ENCODE data around the gene TTC9.

TTC9 gene

DNA sequence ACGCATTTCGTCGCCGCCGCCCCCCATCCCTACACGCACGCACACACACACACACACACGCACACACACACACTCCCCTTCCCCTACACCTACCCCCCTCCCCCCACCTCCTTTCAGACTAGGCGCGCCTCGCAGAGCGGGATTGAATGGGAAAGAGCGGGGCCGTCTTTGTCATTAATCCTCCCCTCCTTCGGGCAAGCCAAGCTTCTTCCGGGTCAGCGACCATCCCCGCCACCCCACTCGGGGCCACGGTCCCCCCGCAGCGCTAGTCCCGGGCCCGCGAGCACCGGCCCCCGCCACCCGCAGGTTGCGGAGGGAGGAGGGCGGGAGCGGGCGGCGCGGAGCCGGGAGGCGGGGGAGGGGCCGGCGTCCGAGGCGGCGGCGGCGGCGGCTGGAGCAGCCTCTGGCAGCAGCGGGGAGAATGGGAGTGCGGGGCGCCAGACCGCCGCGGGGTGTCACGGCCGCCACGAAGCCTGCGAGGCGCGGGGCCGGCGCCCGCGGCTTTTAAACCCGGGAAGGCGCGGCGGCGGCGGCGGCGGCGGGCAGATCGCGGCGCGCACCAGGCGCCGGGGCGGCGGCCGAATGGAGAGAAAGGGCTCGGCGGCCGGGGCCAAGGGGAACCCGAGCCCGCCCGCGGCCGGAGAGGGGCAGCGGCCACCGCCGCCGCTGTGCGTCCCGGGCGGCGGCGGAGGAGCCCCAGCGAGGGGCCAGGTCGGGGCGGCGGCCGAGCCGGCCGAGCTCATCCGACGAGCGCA is at the start of gene TTC9:
TTC9 (plus strand) TSS at position 369 of the 755 bp plus-strand sequence; CDS start at position 583, 214 bp downstream.
- DNase-seq (ENCODE audit: low read depth): no peak

- no peak for DNase-seq (ENCODE audit: low read depth)
Measured at GRCh38 chr14:70594461-70594860, 47.3 kb upstream of the TTC9 start.

GRCh38 chr14:70595443-70596185 is 46.1 kb upstream of the TTC9 start:
- DNase-seq (ENCODE audit: low read depth): peak; percentile 7

DNA sequence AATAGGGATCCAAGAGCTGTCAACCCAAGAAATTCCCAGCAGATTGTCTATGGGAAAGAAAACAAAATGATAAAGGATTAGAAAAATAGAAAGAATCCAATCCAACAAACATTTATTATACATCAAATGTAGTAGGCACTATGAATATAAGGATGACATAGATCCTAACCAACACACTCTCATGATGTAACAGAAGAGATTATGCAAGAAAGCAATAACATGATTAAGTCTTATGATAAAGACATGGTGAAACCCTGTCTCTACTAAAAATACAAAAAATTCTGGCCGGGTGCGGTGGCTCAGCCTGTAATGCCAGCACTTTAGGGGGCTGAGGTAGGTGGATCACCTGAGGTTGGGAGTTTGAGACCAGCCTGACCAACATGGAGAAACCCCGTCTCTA is 44.0 kb upstream of the TTC9 start:
- no peak for DNase-seq (ENCODE audit: low read depth)

DNA sequence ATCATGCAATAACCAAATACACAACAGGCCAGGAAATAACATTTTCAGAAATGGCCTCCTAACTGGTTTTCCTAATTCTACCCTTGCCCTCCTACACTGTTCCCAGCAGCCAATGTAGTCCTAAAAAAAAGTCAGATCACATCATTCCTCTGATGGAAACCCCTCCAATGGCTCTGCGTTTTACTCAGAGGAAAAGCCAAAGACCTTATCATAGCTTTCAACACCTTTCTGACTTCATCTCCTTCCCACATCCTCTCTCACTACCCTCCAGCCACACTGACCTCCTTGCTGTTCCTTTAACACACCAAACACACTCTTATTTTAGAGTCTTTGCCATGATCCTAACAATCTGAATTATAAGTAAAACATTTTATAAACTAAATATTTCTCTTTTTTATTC is 42.4 kb upstream of the TTC9 start:
- peak; percentile 16 for DNase-seq (ENCODE audit: low read depth)

GRCh38 chr14:70600382-70601157 is 41.1 kb upstream of the TTC9 start, which contains the start of gene MED6:
MED6 (minus strand) TSS chr14:70600655; CDS start chr14:70600637, 18 bp downstream.
- peak; percentile 93 for DNase-seq (ENCODE audit: low read depth)

DNA sequence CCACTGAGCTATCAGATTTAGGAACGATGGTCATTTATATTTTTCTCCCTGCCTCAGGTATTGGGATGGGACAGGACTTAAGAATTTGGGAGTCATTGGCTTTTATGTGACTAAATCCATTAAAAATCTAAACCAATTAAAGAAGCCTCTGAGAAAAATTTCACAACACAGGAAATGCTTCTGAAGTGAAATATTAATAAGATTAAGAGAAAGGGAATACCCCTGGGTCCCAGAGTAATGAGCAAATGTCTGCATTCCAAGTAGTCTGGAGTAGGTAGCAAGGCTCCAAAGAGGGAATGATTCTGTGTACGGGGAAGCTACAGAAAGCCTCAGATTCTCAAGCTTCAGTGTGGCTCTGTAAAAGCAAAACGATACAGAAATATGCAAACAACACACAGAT is 40.6 kb upstream of the TTC9 start:
- peak; percentile 18 for DNase-seq (ENCODE audit: low read depth)

DNA sequence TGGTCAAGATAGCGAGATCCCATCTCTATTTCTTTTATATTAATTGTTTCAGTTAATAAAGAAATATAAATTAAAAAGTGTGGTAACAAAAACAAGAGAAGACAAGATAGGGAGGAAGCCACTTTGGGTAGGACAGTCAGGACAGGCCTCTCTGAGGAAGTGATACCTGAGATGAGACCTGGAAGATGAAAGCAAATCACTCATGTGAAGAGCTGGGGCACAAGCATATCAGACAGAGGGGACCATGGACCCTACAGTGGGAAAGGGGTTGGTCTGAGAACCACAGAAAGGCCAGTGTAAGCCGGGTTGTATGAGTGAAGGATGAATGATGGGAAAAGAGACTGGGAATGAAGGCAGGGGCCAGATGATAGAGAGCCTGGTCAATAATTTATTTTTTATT is 39.5 kb upstream of the TTC9 start:
- no peak for DNase-seq (ENCODE audit: low read depth)

GRCh38 chr14:70611216-70611615 is 30.5 kb upstream of the TTC9 start:
- DNase-seq (ENCODE audit: low read depth): no peak

DNA sequence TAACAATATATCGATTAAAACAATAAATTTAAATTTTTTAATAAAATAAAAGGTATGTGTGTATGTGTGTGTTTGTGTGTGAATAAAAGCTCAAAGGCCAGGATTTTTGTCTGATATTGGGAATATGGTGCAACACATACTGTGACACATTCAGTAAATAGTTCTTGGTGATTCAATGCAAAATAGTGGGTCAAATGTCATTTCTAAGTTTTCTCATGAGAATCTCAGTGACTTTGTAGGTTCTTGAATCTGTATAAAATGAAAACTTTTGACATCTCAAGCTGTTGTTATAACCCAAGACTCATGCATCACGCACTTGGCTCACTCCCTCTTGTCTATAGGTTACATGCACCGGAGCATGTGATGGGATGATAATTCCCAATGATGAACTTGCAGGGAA is 25.1 kb upstream of the TTC9 start:
- DNase-seq (ENCODE audit: low read depth): no peak

DNA sequence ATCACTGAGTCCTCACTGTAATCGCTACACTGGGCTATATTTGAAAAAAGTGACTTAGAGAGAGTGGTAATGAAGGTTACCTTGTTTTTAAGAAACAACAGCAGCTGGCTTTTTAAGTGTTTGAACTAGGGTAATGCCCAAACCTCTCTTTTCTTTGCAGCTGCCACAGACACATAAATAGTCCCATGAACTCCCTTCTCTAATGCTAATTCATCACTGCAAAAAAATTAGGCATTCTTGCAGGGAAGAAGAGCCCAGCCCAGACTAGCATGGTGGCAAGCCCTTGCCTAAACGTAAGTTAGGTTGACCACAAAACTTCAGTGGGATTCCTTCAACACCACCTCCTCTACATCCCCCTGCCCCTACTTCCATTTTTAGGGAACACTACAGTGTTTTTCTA is 23.4 kb upstream of the TTC9 start:
- no peak for DNase-seq (ENCODE audit: low read depth)

- no peak for DNase-seq (ENCODE audit: low read depth)
Measured at GRCh38 chr14:70619708-70620107, 22.0 kb upstream of the TTC9 start.

DNA sequence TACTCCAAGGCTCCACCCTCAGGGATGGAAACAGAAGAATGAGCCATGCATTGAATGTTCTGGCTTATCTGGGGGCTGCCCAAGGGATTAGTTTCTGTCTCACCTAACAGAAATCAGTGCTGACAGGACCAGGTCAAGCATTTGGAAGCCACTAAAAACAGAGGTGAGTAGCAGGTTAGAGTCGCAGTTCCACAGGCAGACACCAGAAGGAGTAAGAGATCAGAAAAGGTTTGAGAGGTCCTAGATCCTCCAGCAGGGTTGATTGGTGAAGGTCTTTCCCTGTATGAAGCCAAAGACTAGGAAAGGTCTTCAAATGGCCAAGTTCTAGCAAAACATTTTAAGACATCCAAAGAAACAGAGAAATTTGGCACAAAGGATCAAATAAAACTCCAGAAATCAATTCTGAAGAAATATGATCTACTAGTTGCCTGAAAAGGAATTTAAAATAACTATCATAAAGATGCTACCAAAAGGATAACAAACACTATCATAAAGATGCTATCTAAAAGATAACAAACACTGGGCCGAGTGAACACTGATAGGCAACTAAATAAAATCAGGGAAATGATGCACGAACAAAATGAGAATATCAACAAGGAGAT is 19.5 kb upstream of the TTC9 start:
- DNase-seq (ENCODE audit: low read depth): peak; percentile 62

DNA sequence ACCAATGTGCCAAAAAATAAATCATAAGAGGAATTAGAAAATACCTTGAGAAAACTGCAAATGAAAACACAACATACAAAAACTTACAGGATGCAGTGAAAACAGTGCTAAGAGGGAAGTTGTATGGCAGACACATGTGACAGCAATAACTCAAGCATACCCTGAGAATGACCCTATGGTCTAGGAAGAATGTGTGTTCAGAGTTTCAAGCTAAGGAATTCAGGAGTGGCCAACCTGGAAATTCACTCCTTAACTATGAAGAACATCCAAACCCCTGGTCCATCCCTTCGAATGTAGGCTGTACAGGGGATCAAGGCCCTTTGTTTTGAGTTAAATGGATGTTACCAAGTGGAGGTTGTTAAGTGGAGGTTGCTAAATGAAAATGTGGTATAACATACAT is 16.7 kb upstream of the TTC9 start:
- DNase-seq (ENCODE audit: low read depth): no peak

- DNase-seq (ENCODE audit: low read depth): no peak
Measured at GRCh38 chr14:70631948-70632347, 9.8 kb upstream of the TTC9 start.

DNA sequence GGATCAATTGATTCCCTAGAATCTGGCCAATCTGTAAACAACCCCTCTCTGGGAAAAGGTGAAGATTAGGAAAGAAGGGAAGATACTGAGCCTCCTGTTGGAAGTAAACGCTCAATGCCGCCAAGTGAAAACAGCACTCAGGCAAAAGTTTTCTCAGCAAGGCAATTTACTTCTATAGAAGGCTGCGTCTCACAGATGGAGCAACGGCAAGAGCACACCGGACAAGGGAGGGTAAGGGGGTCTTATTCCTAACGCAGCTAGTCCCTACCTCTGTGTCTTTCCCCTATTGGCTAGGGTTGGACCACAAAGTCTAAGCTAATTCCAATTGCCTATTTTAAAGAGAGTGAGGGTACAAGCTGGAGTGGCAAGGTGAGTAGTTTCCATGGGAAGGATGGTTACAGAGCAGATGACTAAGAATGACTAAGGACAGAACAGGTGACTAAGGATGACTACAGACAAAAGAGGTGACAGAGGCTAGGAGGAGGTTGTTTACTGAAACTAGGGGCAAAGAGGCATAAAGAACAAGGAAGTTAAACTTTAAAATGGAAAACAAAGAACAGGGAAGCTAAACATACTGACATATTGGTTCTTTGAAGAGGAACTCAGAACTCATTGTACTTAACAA is 5.6 kb upstream of the TTC9 start:
- DNase-seq (ENCODE audit: low read depth): peak; percentile 25

DNA sequence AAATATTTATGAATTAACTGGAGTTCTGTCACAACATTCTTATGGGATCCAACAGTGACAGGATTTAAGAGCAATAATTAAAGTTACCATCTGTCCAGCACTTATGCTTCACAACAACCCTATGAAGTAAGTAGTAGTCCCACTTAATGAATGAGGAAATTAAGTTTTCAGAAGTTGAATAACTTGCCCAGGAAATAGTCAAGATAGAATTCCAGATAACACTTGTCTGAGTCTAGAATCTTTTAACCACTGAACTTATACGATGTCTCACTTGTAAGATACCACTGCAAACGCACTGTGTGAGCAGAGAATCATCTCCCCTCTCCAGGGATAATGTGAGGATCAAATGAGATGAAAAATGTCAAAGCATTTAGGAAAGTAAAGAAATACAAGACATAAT is 3.3 kb upstream of the TTC9 start:
- no peak for DNase-seq (ENCODE audit: low read depth)

DNA sequence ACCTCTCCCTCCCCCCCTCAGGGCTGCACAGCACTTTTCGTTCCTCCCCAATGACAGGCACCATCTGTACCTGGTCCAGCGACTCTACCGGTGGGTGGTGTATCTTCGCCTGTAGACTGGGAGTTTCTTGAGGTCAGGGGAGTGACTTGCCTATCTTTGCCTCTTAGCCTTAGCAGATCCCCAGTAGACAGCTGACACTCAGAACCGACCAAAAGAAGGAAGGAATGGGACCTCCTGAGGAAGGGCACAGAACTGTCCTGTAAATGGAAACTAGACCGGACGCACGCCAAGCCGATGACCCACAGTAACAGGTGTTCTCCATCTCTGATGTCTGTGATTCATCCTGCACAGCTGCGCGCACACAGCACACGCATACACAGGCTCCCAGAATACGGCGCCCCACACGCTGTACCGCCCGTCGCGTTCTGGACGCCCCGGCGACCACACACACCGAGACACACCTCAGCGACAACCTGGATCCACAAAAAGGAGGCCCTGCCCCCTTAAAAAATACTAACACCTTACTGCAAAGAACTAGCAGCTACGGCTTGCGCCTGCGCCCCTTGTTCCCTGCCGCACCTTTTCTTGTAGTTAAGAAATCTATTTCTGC is 673 bp upstream of the TTC9 start:
- peak; percentile 45 for DNase-seq (ENCODE audit: low read depth)

DNA sequence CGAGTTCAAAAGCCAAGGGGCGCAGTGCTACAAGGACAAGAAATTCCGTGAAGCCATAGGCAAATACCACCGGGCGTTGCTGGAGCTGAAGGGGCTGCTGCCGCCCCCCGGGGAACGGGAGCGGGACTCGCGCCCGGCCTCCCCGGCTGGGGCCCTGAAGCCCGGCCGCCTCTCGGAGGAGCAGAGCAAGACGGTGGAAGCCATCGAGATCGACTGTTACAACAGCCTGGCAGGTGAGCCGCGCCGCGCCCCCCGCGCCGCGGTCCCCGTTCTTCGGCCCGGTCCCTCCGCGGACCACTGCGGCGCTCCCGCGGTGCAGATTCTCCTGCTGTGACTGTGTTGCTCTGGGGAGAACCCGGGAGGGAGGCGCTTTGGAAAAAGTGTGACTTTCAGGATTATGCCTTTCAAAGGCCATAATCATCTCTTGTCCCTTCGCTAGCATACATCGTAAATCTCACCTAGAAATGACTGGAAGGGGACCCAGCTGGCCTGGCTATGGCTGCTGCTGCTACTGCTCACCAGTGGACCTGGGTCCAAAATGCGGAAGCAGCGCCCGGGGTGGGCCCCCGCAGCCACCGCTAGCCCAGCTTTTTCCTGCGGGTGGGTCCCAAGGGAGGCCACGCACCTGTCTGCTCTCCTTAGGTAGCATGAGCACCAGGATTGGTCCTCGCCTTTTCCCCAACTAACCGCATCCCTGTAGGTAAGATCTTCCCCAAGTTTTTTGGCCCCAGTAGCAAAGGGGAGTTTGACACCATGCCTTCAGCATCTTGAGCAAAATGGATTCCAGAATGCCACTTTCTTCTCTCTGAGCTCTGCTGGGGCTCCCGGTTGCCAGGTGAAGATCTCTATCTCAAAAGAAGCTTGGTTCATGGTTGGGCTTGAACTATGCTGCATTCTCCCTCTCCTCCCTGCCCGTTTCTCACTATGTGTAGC is 853 bp downstream of the TTC9 start:
- DNase-seq (ENCODE audit: low read depth): no peak

DNA sequence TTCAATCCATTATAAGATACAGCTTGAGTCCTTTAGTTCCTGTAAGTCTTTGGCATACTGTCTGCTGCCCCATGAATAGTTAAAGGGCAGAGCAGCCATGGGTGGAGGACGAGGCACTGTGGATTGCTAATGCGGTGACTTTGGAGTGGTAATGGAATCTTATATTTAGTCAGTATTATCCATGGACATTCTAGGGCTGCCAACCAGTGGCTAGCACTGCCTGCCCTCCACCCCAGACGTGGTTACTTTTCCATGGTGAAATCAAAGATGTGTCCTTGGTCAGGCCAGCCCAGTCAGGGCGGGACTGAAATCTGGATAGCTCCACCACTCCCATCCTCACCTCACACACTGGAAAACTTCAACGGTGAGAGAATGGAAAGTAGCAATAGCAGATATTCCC is 2.3 kb downstream of the TTC9 start:
- no peak for DNase-seq (ENCODE audit: low read depth)
